GM10266 (cell line): ENCODE data around the gene PTPRN2.

ENCODE experiments used
- DNase-seq: peaks from one replicate; pipeline ENCODE4 v3.0.0; 2012; ENCODE audit errors: extremely low spot score
- TF ChIP-seq, protein P1 (sequence below): IDR thresholded peaks from 2 replicates; pipeline ENCODE4 v1.5.1; 2012; ENCODE audit warnings: mild to moderate bottlenecking, low read depth; ENCODE audit not compliant: control insufficient read depth, insufficient read depth; ENCODE audit errors: missing control alignments

Gene PTPRN2

DNA sequence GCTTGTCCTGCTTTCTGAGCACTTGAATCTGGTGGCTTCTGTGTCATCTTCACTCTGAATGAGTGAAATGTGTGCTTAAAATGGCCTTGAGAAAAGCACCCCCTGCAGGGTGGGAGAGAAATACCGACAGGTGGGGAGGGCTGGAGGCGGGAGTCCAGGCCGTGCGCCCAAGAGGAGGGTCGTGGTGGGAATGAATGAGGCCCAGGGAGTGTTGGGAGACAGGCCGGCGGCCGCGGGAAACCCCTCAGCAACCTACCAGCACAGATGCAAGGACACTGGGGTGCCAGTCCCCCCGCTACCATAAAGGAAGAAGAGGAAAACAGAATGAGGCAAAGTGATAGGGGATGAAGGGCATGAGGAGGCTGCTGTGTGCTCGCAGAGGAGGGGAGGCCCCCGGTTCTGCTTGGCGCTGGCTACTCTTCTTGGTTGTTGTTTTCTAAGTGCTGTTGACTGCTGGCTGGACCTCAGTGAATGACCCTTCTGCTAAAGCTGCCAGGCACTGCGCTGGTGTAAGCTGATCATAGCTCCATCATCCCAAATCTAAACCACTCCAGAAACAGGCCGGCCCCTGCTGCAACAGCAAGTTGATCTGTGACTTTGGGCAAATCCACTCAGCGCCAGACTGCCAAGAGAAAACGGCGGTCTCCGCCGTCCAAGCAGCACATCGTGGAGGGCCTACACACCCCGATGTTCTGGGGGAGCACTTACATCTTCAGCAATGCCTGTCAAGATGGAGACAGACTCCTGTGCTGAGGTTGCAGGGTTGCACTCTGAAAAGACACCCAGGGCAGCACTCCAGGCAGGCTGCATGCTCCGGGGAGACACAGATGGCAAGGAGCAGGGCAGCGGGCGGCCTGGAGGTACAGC lies 872.3 kb downstream of the PTPRN2 start:
- DNase-seq = no peak

DNA sequence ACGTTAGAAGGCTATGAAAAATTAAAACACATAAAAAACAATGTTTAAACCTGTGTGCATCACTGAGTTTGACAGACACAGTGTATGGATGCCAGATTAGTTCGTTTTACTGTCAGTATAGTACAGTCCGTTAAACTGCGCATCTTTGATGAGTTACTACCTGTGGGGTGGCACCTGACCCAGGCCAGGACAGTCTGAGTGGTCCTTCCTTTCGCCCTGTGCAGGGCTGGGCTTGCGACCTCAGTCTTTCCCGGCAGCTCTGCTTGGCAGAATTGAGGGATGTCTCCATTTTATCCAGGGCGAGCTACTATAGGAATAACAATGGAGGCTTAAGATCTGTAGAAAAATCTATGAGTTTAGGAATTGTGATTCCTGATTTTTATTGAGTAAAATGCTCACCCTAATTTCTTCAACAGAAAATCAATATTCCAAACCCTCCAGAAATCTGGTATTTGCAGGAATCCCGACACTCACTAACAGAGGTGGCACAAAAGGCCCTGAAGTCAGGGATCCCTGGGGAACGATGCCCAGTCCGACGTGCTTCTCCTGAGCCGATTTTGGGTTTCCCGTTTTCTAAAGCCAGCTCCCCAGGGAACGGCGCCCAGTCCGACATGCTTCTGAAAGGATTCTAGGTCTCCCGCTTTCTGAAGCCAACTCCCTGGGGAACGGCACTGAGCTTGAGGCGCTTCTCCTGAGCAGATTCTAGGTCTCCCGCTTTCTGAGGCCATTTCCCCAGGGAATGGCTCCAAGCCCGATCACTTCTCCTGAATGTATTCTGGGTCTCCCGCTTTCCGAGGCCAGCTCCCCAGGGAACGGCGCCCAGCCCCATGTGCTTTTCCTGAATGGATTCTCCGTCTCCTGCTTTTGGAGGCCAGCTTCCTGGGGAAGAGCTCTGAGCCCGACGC lies 873.2 kb downstream of the PTPRN2 start:
- TF ChIP-seq, protein P1, sequence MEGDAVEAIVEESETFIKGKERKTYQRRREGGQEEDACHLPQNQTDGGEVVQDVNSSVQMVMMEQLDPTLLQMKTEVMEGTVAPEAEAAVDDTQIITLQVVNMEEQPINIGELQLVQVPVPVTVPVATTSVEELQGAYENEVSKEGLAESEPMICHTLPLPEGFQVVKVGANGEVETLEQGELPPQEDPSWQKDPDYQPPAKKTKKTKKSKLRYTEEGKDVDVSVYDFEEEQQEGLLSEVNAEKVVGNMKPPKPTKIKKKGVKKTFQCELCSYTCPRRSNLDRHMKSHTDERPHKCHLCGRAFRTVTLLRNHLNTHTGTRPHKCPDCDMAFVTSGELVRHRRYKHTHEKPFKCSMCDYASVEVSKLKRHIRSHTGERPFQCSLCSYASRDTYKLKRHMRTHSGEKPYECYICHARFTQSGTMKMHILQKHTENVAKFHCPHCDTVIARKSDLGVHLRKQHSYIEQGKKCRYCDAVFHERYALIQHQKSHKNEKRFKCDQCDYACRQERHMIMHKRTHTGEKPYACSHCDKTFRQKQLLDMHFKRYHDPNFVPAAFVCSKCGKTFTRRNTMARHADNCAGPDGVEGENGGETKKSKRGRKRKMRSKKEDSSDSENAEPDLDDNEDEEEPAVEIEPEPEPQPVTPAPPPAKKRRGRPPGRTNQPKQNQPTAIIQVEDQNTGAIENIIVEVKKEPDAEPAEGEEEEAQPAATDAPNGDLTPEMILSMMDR = no peak
- DNase-seq = no peak

More for the DNA sequence above, 872.3 kb downstream of the PTPRN2 start:
- TF ChIP-seq, protein P1 = no peak

DNA sequence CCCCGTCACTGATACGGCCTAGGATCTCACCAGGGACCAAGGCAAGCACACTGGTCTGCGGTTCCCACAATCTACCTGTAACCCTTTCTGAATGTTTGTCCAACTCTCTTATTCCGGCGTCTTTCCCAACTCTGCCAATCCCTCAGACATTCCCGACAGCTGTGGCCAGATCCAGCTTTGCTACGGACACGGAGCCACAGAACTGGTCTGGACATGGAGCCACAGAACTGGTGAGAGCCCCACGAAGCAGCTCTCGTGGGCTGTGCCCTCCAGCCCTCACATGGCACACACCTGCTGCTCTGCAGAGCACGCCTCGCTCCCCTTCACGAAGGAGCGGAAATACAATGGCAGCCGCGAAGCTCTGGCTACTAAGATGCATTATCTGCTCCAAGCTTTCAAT lies 874.0 kb downstream of the PTPRN2 start:
- TF ChIP-seq, protein P1 = no peak

DNA sequence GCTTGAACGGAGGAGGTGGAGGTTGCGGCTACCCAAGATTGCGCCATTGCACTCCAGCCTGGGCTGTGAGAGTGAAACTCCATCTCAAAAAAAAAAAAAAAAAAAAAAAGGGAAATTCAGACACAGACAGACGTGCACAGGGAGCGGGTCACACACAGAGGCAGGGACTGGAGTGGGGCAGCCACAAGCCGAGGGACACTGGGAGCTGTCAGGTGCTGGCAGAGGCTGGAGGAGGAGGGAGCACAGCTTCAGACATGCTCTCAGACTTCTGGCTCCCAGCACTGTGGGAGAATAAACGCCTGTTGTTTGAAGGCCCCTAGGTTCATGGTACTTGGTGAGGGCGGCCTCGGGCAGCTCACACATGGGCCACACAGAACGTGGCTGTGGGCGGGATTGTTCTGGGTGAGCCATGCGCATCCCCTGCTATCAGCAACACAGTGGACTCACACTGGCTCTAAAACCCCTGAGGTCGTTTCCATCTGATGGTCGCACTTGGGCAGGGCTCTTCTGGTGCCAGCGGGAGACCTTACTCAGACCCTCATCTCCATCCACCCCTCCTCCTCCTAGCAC lies 874.9 kb downstream of the PTPRN2 start:
- DNase-seq = no peak
- TF ChIP-seq, protein P1 = no peak

More for the DNA sequence above, 874.0 kb downstream of the PTPRN2 start:
- no peak for DNase-seq

DNA sequence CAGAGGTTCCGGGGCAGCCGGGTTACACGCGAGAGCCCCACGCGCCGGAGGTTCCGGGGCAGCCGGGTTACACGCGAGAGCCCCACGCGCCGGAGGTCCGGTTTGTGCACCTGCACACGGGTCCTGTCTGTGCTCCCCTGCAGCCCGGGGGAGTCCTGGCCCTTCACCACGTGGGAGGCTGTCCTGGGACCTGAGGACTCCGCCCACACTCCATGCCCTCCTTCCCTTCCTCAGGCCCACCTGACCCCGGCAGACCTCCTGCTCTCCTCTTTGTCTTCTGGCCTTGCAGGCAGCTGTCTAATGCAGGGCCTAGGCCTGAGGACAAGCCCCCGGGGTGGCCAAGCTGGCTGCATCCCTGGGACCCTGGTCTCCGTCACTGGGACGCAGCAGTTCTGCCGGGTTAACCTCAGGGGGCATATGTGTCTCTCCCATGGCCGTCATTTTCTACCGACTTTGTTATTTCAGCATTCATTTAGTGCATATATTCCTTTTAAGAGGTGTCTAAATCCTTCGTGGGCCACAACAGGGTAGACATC lies 876.2 kb downstream of the PTPRN2 start:
- TF ChIP-seq, protein P1 = no peak

DNA sequence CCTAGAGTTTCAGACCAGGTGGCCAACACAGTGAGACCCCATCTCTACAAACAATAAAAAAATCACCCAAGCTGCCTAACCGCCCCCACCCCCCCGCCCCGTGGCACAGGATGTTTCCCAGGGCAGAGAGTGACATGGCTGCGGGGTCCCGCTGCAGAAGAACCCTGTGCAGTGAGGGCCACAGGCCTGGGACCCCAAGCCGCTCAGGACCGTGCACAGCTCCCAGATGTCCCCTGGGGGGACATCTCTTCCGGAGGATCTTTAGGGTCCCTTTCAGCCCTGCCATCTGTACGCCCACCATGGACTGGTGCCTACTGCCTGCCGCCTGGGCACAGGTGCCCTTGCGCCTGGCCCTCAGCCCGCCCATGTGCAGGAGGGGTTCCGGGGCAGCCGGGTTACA lies 877.2 kb downstream of the PTPRN2 start:
- TF ChIP-seq, protein P1 = no peak
- no peak for DNase-seq

More for the DNA sequence above, 876.2 kb downstream of the PTPRN2 start:
- DNase-seq = no peak
